Activated CD4-positive, CD25-positive, alpha-beta regulatory T cell treated with anti-CD3 and anti-CD28 coated beads, Interleukin-2, amount 50 U/mL, for 24 hours (primary cell): Measurements from ENCODE around the gene RAB8A.
"Not testable (repeated sequence)": the region's sequence is repeated elsewhere in the genome, so short reads cannot be mapped to it uniquely, and the experiment has no call there.

Source experiments
- ATAC-seq, 2 donors: fragments of 150-1000 bp; cut with Tn5 transposase; one replicate each; pipeline ENCODE4 v1.10.0; 2021; ENCODE audit warnings: mild to moderate bottlenecking in 1 of 2, moderate library complexity in 1 of 2

Gene RAB8A

DNA sequence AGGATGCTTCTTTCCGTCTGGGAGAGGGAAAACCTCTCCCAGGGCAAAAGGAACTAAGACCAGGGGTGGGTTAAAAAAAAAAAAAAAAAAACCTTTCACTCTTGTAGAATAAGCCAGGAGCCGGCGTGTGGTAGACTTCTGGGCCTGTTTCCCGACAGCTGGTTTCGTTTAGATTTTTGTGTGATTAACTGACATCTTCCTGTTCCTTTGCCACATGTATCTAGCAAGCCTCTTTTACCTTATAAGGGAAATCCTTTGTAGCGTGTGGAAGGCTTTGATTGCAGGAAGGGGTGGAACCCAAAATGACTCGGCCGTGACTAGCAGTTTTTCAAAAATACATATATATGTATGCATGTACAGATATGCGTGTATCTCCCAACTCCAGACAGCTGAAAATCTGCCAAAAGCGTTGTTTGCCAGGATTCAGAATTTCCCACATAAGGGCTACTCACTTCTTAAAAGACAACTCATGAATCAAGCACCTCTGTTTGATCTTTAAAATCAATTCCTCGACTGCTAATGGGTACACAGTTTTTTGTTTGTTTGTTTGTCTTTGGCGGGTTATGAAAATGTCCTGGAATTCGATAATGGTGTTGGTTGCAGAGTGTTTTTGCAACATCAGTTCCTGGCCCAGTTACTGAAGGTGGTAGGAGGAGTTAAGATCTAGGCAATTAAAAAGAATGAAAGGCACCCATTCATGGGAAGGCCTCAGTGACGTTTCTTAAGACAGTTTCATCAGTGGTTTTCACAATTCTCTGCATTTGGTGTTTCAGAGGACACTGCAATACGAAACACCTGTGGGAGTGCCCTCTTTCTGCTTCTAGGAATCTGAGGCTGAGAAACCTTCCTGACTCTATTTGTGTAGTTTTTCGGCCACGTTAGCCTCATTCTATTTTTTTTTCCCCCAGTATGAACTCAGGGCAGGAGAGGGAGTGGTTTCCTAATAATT is 32.7 kb upstream of the RAB8A start:
- peak; percentile 70 to 78 for ATAC-seq

DNA sequence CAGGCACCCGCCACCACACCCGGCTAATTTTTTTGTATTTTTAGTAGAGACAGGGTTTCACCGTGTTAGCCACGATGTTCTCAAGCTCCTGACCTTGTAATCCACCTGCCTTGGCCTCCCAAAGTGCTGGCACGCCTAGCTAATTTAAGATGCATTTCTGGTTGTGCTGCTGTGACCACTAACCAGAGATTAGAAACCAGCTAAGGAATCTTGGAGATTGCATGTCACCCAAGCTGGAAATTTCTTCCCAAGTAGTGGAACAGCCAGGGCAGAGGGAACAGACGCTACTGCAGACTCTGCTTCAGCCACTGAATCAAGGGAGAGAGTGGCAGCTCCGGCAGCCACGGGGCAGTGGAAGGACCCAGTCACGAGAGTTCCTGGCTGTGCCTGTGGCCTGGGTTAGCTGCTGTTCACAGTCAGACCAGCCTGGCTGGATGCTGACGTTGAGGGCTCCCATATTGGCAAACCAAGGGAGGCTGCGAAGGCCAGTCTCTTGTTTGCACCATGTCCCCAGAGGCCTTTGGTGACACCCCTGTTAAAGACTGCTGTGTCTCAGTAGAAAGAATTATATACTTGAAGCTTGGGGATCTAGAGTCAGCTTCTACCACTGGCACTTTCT is 27.5 kb upstream of the RAB8A start:
- no peak for ATAC-seq

DNA sequence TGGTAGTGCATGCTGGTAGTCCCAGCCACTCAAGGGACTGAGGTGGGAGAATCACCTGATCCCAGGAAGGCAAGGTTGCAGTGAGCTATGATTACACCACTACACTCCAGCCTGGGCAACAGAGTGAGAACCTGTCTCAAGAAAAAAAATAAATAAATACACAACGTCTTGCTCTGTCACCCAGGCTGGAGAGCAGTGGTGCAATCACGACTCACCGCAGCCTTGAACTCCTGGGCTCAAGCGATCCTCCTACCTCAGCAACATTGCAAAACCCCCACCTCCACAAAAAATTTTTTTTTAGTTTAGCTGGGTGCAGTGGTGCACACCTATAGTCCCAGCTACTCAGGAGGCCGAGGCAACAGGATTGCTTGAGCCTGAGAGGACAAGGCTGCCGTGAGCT is 26.6 kb upstream of the RAB8A start:
- ATAC-seq, result no peak

DNA sequence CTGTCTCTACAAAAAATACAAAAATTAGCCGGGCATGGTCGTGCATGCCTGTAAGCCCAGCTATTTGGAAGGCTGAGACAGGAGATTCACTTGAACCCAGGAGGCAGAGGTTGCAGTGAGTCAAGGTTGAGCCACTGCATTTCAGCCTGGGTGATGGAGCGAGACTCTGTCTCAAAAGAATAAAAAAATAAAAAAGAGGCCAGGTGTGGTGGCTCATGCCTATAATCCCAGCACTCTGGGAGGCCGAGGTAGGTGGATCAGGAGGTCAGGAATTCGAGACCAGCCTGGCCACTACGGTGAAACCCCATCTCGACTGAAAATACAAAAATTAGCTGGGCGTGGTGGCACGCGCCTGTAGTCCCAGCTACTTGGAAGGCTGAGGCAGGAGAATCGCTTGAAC is 24.3 kb upstream of the RAB8A start:
- not testable (repeated sequence) for ATAC-seq

- no peak for ATAC-seq
These were observed 23.7 kb upstream of the RAB8A start for GRCh38 chr19:16087940-16088339.

DNA sequence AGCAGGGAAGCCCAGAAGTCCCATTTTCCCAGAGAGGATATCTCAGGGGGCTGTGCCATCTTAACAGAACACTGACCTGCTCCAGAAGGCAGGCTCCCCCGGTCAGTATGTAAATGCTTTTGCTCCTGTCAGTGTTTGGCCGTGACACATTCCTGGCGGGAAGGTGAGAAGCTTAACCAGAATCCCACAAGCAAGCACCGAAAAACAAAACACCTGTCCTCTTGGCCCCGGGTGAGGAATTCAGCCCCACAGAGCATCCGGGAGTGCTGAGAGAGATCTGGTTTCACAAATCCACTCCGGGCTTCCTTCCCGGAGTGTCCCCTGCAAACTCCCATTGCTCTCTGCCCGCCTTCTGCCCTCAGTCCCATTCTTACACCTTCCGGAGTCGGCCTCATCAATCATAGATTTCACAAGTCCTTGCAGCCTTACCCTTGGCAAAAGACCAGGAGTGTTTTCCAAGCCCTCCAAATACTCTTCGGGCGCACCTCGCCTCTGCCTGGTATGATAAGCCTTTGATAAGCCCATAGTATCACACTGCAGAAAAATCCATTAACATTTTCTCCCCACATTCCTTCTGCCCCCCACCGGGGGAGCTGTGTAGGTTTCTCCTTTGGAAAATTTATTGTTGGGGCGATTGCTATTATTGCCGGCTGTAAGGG is 23.2 kb upstream of the RAB8A start:
- ATAC-seq, result no peak

GRCh38 chr19:16089010-16089846 is 22.5 kb upstream of the RAB8A start:
- no peak for ATAC-seq

GRCh38 chr19:16091546-16092475 is 19.9 kb upstream of the RAB8A start:
- ATAC-seq, result no peak

GRCh38 chr19:16094360-16095070 is 17.2 kb upstream of the RAB8A start:
- ATAC-seq, result no peak

- peak in 1 of 2 donors; percentile 5 for ATAC-seq
These were observed 16.6 kb upstream of the RAB8A start for GRCh38 chr19:16095071-16095571.

DNA sequence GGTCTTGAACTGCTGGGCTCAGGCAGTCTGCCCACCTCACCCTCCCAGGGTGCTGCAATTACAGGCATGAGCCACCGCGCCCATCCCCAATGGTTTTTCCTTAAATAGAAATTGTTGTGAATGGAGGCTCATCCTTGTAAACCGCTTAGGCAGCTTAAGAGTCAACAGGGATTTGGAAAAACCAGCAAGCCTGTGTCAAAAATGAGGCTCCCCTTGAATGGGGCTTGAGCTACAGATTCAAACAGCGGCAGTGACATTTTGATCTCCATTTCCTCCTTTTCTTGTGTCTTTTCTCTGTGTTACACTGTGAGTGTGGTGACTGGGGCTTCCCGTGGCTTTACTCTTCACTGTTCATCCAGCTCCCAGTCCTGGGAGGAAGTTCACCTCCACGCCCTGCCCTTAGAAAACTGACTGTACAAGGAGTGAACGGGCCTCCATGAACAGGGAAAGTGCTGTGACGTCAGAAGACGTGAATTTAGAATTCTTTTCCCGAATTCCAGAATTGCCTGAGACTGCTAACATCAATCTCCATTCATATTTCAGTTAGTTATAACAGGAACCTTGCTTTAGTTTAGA is 15.3 kb upstream of the RAB8A start:
- no peak for ATAC-seq

DNA sequence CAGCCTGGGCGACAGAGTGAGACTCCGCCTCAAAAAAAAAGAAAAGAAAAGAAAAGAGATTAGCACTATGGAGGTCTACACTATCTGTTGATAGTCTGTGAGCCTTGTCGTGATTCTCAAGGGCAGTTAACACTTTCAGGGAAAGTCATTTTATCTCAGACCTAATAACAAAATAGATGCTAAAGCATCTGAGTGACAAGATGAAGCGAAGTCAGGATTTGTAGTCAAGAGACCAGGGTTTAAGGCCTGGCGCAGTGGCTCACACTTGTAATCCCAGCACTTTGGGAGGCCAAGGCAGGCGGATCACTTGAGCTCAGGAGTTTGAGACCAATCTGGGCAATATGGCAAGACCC is 13.3 kb upstream of the RAB8A start:
- ATAC-seq, result no peak

DNA sequence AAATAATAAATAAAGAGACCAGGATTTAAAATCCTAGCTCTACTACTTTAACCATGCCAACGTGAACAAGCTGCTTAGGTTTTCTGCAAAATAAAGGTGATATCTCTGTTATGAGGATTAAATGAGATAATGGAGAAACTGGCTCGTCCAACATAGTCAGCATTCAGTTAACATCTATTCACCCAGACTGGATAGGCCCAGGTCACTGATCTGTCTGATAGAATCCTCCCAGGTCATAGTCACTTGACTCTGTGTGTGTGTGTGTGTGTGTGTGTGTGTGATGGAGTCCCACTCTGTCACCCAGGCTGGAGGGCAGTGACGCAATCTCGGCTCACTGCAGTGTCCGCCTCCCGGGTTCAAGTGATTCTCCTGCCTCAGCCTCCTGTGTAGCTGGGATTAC is 12.9 kb upstream of the RAB8A start:
- no peak for ATAC-seq

DNA sequence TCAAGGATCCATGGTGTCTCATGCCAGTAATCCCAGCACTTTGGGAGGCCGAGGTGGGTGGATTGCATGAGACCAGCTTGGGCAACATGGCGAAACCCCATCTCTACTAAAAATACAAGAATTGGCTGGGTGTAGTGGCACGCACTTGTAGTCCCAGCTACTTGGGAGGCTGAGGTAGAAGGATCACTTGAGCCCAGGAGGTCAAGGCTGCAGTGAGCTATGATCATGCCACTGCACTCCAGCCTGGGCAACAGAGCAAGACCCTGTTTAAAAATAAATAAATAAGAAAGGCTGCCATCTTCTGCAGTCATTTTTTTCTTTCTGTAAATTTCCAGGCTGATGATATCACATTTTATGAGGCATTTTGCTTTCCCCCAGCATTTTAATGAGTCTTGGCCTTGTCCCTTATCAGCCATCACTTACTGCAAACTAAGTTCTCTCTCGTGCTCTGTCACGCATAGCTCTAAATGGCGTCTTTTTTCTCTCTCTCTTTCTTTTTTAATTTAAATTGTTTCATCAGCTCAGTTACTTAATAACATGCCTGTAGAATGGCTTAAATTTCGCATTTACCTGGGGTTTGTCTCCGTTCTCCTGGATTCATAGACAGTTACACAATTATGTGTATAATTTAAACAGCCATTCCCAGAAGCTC is 12.2 kb upstream of the RAB8A start:
- ATAC-seq, result not testable (repeated sequence)

- ATAC-seq, result no peak
These were observed 11.2 kb upstream of the RAB8A start for GRCh38 chr19:16100524-16100923.

- ATAC-seq, result no peak
These were observed 7.0 kb upstream of the RAB8A start for GRCh38 chr19:16104722-16105121.

GRCh38 chr19:16106121-16106520 is 5.6 kb upstream of the RAB8A start:
- ATAC-seq, result peak in 1 of 2 donors; percentile 39

GRCh38 chr19:16111909-16112752 is 442 bp downstream of the RAB8A start:
- no peak for ATAC-seq

- no peak for ATAC-seq
These were observed 1.1 kb downstream of the RAB8A start for GRCh38 chr19:16112778-16113177.
